GM18517 (cell line): ENCODE results near the gene IGLL1.
"Not testable (repeated sequence)": the region's sequence is repeated elsewhere in the genome, so short reads cannot be mapped to it uniquely, and the experiment has no call there.

Source experiments
- ATAC-seq: cut with Tn5 transposase; IDR thresholded peaks from one replicate; pipeline ENCODE4 v1.9.1; 2021; ENCODE audit warnings: mild to moderate bottlenecking, moderate library complexity; ENCODE audit not compliant: unreplicated experiment

Gene IGLL1

GRCh38 chr22:23591846-23592245, 11.8 kb upstream of the IGLL1 start:
- ATAC-seq = no peak

GRCh38 chr22:23591201-23591791, 11.2 kb upstream of the IGLL1 start:
- no peak for ATAC-seq

GRCh38 chr22:23583836-23584235, 3.7 kb upstream of the IGLL1 start:
- ATAC-seq = no peak

- ATAC-seq = no peak
Observed at GRCh38 chr22:23583153-23583552, 3.1 kb upstream of the IGLL1 start.

- no peak for ATAC-seq
Observed at GRCh38 chr22:23581260-23581650, 1.2 kb upstream of the IGLL1 start.

GRCh38 chr22:23580576-23581259, 628 bp upstream of the IGLL1 start:
- ATAC-seq = no peak

- no peak for ATAC-seq
Observed at GRCh38 chr22:23579280-23579679, 810 bp downstream of the IGLL1 start.

- ATAC-seq = no peak
Observed at GRCh38 chr22:23578306-23578705, 1.8 kb downstream of the IGLL1 start.

GRCh38 chr22:23576681-23577080, 3.4 kb downstream of the IGLL1 start:
- no peak for ATAC-seq

GRCh38 chr22:23575601-23576000, 4.5 kb downstream of the IGLL1 start:
- no peak for ATAC-seq

- ATAC-seq = no peak
Observed at GRCh38 chr22:23574877-23575276, 5.2 kb downstream of the IGLL1 start.

- no peak for ATAC-seq
Observed at GRCh38 chr22:23574371-23574811, 5.7 kb downstream of the IGLL1 start.

GRCh38 chr22:23573701-23574235, 6.3 kb downstream of the IGLL1 start:
- ATAC-seq = not testable (repeated sequence)

- ATAC-seq = not testable (repeated sequence)
Observed at GRCh38 chr22:23573106-23573505, 7.0 kb downstream of the IGLL1 start.

GRCh38 chr22:23571486-23571885, 8.6 kb downstream of the IGLL1 start:
- ATAC-seq = no peak

- ATAC-seq = no peak
Observed at GRCh38 chr22:23570681-23571080, 9.4 kb downstream of the IGLL1 start.

- no peak for ATAC-seq
Observed at GRCh38 chr22:23569716-23570115, 10.4 kb downstream of the IGLL1 start.

GRCh38 chr22:23569291-23569690, 10.8 kb downstream of the IGLL1 start:
- no peak for ATAC-seq

- no peak for ATAC-seq
Observed at GRCh38 chr22:23566705-23567475, 13.2 kb downstream of the IGLL1 start.

GRCh38 chr22:23565915-23566704, 14.0 kb downstream of the IGLL1 start:
- no peak for ATAC-seq
